HG03457 (cell line): ENCODE data around the gene IFITM2.
"Not testable (repeated sequence)": the region's sequence is repeated elsewhere in the genome, so short reads cannot be mapped to it uniquely, and the experiment has no call there.

ENCODE experiments used
- ATAC-seq: cut with Tn5 transposase; IDR thresholded peaks from one replicate; pipeline ENCODE4 v1.9.1; 2021; ENCODE audit warnings: moderate number of reproducible peaks; ENCODE audit not compliant: unreplicated experiment

Gene IFITM2

DNA sequence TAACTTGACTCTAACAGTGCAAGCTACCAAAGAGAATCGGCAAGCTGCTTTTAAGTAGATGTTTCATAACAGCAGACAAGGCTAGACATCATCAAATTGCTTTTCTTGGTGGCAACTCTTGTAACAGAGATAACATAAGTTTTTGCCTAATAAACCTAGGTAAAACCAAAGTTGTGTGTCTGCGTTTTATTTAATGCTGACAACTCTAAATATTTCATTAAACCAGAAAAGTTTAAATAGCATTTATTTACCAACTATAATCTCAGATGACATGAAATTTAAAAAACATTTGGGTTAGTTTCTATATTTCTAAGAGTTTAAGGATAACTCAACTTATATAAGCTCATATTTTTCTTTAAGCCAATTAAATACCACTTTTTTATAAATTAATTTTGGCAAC is 32.3 kb downstream of the IFITM2 start:
- ATAC-seq = no peak

DNA sequence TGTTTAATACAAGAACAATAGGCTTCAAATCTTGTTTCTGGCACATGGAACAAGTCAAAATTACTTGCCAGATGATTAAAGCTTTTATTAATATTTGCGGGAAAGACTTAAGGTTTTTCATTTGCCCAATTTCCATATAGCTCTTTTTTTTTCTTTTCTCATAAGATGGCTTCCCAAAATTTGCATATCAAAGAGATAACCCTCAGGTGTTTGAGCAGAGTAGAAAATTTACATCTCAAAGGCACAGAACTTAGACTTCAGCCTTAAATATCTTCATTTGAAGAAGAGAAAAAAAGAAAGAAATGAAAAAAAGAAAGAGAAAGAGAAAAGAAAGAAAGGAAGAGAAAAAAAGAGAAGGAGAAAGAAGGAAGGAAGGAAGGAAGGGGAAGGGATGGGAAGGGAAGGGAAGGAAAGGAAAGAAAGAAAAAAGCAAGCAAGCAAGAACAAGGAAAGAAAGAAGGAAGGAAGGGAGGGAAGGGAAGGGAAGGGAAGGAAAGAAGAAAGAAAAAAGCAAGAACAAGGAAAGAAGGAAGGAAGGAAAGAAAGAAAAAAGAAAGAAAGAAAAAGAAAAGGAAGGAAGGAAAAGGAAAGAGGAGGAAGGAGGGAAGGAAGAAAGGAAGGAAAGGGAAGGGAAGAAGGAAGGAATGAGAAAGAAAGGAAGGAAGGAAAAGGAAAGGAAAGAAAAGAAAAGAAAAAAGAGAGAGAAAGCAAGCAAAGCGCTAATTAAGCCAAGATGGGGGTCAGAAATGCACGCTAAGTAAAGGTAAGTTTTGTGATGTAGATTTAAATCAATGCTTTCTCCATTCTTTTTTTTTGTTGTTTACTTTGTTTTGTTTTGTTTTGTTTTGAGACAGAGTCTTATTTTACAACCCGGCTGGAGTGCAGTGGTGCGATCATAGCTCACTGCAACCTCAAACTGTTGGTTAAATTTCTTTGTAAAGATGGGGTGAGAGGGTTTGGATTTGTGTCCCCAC is 33.2 kb downstream of the IFITM2 start:
- no peak for ATAC-seq

GRCh38 chr11:342328-342727 is 34.7 kb downstream of the IFITM2 start:
- no peak for ATAC-seq

DNA sequence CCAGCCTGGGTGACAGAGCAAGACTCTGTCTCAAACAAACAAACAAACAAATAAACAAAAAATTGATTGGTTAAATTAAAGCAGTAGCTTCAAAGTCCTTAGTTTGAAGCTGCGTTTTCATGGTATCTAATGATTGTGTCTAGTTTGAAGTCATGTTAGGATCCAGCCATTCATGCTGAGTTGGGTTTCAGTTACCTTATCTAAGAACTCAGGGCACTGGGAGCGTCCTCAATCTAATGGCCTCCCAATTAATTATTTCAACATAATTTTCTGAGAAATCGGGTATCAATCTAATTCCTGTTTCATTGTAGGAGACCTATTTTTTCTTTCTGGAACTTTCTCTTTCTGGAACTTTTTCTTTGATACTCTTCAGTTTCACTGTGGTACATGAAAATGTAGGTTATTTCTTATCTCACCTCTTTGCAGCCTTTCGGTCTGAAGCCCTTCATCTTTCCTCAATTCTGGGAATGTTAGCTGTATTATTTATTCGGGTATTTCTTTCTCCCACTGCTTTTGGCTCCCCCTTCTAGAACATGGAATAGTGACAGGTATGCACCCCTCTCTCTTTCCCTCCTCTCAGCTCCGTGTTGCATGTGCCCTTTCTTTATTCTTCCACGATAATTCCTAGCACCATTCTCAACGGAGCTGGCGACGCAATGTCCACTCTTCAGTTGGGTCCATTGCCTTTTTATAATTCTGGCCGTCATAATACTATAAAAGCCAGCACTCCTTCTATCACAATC is 37.4 kb downstream of the IFITM2 start:
- ATAC-seq = no peak

DNA sequence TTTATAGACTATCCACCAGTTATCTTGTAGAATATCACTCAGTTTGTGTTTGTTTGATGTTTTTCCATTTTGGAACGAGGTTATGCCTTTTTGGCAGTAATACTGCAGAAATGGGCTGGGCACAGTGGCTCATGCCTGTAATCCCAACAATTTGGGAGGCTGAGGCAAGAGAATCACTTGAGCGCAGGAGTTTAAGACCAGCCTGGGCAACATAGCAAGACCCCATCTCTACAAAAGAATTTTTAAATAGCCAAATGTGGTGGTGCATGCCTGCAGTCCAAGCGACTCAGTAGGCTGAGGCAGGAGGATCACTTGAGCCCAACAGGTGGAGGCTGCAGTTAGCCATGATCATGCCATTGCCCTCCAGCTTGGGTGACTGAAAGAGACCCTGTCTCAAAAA is 38.9 kb downstream of the IFITM2 start:
- ATAC-seq = no peak

DNA sequence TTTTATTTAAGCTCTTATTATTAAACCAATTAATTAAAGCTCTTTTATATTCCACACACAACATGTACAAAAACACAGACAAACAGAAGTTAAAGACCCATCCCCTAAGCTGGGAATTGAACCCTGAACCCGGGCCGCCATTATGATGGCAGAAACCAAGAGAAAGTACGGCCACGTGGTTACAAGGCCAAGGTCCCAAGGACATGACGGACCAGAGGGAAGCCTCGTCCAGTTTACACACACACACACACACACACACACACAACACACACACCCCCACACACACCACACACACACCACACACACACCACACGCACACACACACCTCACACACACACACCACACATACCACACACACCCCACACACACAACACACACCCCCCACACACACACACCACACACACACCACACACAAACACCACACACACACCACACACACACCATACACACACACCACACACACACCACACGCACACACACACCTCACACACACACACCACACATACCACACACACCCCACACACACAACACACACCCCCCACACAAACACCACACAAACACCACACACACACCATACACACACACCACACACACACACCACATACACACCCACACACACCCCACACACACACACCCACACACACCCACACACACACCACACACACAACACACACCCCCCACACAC is 41.8 kb downstream of the IFITM2 start:
- ATAC-seq = not testable (repeated sequence)

DNA sequence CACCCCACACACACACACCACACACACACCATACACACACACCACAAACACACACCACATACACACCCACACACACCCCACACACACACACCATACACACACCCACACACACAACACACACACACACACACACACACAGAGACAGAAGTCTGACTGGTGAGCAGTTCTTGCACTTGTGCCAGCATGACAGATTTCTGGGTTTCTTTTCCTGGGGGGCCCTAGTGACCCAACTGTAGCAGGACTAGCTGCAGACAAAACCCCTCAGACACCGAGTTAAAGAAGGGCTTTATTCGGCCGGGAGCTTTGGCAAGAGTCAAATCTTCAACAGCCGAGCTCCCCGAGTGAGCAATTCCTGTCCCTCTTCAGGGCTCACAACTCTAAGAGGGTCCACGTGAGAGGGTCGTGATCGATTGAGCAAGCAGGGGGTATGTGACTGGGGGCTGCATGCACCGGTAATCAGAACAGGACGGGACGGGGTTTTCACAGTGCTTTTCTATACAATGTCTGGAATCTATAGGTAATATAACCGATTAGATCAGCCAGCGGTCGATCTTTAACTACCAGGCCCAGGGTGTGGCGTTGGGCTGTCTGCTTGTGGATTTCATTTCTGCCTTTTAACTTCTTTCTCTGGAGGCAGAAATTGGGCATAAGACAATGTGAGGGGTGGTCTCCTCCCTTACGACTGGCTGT is 42.6 kb downstream of the IFITM2 start:
- ATAC-seq = not testable (repeated sequence)

- ATAC-seq = no peak
Measured at GRCh38 chr11:350723-351255, 43.2 kb downstream of the IFITM2 start.

DNA sequence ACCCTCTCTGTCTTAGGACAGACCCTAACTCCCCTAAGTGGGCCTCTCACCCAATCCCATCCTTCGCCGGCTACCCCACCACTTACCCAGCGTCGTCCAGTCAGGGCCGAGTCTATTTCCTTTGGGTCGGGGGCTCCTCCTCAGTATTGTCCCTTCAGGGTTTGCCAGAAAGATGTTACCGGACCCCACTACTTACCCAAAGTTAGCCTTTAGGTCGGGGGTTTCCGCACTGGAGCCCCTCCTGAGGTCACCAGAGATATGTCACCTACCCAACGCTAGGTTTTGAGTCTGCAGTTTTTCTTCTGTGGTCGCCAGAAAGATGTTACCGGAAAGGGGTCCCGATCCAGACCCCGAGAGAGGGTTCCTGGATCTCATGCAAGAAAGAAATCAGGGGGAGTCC is 43.8 kb downstream of the IFITM2 start:
- no peak for ATAC-seq

DNA sequence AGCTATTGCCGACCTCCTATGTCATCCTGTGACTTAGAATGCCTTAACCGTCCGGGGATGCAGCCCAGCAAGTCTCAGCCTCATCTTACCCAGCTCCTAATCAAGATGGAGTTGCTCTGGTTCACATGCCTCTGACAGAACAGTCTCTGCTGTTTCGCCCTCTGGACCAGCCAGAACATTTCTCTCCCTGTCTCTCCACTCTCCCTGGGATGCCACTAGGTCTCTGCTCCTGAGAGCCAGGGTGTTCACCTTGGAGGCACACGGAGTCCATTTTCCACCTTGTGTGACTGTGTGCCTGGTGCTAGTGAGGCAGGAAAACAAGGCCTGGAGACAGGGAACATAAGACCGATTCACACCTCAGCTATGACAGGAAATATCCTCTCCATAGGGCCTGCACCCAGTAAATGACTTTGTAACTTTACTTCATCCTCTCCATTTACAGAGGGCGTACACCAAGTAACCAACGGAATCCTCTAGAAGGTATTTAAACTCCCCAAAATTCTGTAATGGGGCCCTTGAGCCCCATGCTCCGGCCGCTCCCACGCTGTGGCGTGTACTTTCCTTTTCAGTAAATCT is 44.9 kb downstream of the IFITM2 start:
- ATAC-seq = no peak

DNA sequence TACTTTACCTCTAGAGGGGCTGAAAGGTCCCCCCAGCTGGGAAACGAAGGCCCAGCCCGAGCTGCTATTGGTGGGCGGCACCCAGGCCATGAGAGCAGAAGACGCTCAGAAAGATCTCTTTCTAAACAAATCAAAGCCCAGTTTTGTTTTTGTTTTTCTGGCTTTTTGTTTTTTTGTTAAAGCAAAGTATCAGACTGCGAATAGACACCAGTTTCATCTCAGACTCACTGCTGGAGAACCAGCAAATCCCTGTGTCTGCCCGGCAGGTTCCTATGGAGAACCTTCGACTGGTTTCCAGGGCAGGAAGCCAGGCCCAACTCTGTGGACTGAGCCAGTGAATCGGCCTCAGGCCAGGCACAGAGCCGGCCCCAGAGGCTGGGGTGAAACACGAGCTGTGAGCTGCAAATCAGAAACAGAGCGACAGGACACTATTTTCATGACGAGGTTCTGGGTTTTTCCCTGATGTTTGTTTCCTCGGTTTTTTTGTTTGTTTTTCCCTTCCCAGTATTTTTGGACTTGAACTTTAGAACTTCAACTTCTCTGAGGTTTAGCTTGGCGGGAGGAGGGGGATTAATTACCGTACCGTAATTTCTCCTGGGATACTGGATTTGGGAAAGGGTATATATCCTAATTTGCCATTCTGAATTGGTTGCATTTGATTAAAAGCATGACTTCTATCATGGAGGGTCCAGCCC is 45.7 kb downstream of the IFITM2 start:
- ATAC-seq = no peak

DNA sequence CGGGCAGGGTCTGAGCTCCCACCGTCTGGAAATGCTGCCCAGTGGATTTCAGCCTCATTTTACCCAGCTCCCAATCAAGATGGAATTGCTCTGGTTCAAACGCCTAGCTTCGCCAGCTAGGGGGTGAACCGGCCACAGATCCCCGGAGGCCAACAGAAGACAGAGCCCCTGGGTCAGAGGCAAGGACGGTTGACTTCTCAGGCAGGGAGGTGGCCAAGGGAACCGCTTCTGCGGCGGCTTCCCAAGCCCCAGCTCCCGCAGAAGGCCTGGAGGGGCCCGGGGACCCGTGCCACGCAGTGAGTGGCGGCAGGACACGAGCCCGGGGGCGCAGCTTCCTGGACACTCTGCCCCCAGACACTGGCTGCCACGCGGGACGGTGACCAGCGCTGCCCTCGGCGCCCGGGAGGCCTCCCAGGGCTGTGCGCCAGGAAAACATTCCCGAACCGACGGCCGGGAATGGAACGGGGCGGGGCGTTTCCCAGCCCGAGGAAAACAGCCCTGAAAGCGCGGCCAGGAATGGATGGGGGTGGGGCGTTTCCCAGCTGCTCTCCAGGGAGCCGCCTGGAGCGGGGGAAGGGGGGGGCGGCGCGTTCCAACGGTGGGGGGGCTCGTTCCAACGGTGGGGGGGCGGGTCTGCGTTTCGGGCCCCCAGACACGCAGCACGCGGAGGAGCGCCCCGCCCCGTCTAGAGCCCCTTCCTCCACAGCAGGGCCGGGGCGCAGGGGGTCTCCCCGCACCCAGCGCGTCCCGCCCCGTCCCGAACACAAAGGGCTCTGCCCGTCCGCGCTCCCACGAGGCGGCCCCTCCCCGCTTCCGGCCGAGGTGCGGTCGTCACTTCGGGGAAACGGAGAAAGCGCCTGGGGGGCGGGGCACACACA is 48.2 kb downstream of the IFITM2 start:
- no peak for ATAC-seq

GRCh38 chr11:356610-357009 is 49.0 kb downstream of the IFITM2 start:
- ATAC-seq = no peak

- no peak for ATAC-seq
Measured at GRCh38 chr11:357582-357981, 50.0 kb downstream of the IFITM2 start.

- no peak for ATAC-seq
Measured at GRCh38 chr11:358129-358800, 50.6 kb downstream of the IFITM2 start.
